Caco-2 (cell line): ENCODE results near the gene PARP4. TPM values are rescaled to one million over a fixed set of nuclear protein-coding genes. Genes with fewer than 3 reads are reported as not detected.
"Not testable (repeated sequence)": the region's sequence is repeated elsewhere in the genome, so short reads cannot be mapped to it uniquely, and the experiment has no call there.

Experiments used
- BruUV-seq: library from RNA; stranded (reverse); fragments of 400-500 nt; replicated peaks from 2 replicates; lab custom pipeline; 2021; lab: Mats Ljungman, UMichigan
- CTCF ChIA-PET: fragments of 300-600 bp; sonication (Branson Sonifier 250); formaldehyde crosslinking; loops from one replicate; lab custom pipeline; 2022; ENCODE audit warnings: antibody characterized with exemption; lab: Charles Lee
- POLR2A ChIA-PET: fragments of 300-600 bp; sonication (Branson Sonifier 250); formaldehyde crosslinking; loops from one replicate; lab custom pipeline; 2022; ENCODE audit warnings: antibody characterized with exemption; lab: Charles Lee
- DNase-seq, 2 experiments: peaks; one replicate each; pipeline versions ENCODE4 v3.0.0 to v3.0.0-alpha.2; 2020 to 2022
- H3K27me3 ChIP-seq: replicated peaks from 2 replicates; pipeline ENCODE4 v1.6.0; 2011; ENCODE audit warnings: low read length; ENCODE audit not compliant: control insufficient read depth, insufficient read depth
- H3K36me3 ChIP-seq: 2 replicates; pipeline ENCODE4 v1.5.1; 2011; ENCODE audit warnings: low read length; ENCODE audit not compliant: control insufficient read depth, insufficient read depth
- H3K4me1 ChIP-seq: fragments of 250-450 bp; sonication (Bioruptor Pico); 2 replicates; pipeline ENCODE4 v1.5.1; 2020; ENCODE audit warnings: mild to moderate bottlenecking
- H3K4me3 ChIP-seq: 2 replicates; pipeline ENCODE4 v1.5.1; 2011; ENCODE audit warnings: low read depth, mild to moderate bottlenecking, control low read depth, low read length
- H3K9me3 ChIP-seq: fragments of 250-450 bp; sonication (Bioruptor Pico); 2 replicates; pipeline ENCODE4 v1.5.1; 2020; ENCODE audit warnings: mild to moderate bottlenecking, moderate library complexity
- H3K27ac Mint-ChIP-seq: one replicate; pipeline ENCODE4 v1.8.0; 2022; ENCODE audit warnings: mixed read lengths; ENCODE audit not compliant: unreplicated experiment
- H3K27me3 Mint-ChIP-seq: one replicate; pipeline ENCODE4 v1.8.0; 2022; ENCODE audit warnings: mixed read lengths; ENCODE audit not compliant: insufficient read depth, unreplicated experiment
- H3K36me3 Mint-ChIP-seq: one replicate; pipeline ENCODE4 v1.8.0; 2022; ENCODE audit warnings: mild to moderate bottlenecking, mixed read lengths; ENCODE audit not compliant: insufficient read depth, unreplicated experiment
- H3K4me1 Mint-ChIP-seq: one replicate; pipeline ENCODE4 v1.8.0; 2022; ENCODE audit warnings: low read depth, mixed read lengths; ENCODE audit not compliant: unreplicated experiment
- H3K4me3 Mint-ChIP-seq: one replicate; pipeline ENCODE4 v1.8.0; 2022; ENCODE audit warnings: mild to moderate bottlenecking, moderate library complexity, mixed read lengths; ENCODE audit not compliant: unreplicated experiment
- H3K9me3 Mint-ChIP-seq: one replicate; pipeline ENCODE4 v1.8.0; 2022; ENCODE audit warnings: mixed read lengths; ENCODE audit not compliant: unreplicated experiment
- CTCF ChIP-seq, 2 experiments: fragments of 200-600 bp in 1 of 2; IDR thresholded peaks; 1 replicate in 1 of 2; 2 replicates in 1 of 2; pipeline versions ENCODE4 v1.5.1 to v1.8.0; 2011 to 2022; ENCODE audit warnings: antibody characterized with exemption in 1 of 2, control low read depth in 1 of 2, inconsistent platforms in 1 of 2, low read depth in 1 of 2, low read length in 1 of 2, mild to moderate bottlenecking in 1 of 2, moderate library complexity in 1 of 2; ENCODE audit not compliant: insufficient read depth in 1 of 2, severe bottlenecking in 1 of 2, unreplicated experiment in 1 of 2
- intact Hi-C: fragments of 100-400 bp; cut with micrococcal nuclease; formaldehyde crosslinking; loops from one replicate; pipeline ENCODE4 v1.10.0; 2022; ENCODE audit not compliant: unreplicated experiment
- total RNA-seq: library from RNA; stranded (reverse); gene quantifications from 2 replicates; pipeline ENCODE4 v1.2.3, GENCODE V29; 2022

PARP4 gene
- total RNA-seq, 1 experiment from 2014 or later: 29.7 TPM

GRCh38 chr13:24443366-24443765, 69.2 kb downstream of the PARP4 start:
- H3K9me3 ChIP-seq: no peaks in the 10 kb centered on the region
- no peak overlapping the region for H3K4me3 ChIP-seq
- TF ChIP-seq CTCF (IDR thresholded peaks at IDR 0.05; ENCODE audit: insufficient read depth in 1 of 2, low read depth in 1 of 2, low read length in 1 of 2, severe bottlenecking in 1 of 2, unreplicated experiment in 1 of 2): no peak
- Mint-ChIP-seq H3K4me3 (no peak overlapping the region), H3K9me3 (no peaks in the 10 kb centered on the region), H3K27ac (no peak overlapping the region), H3K4me1 (no peaks in the 10 kb centered on the region), H3K27me3 (peaks cover 2% of the 10 kb centered on the region), H3K36me3 (peaks cover 13% of the 10 kb centered on the region)
- no peaks in the 10 kb centered on the region for H3K4me1 ChIP-seq
- BruUV-seq: no TSS peak
- intact Hi-C loops: no loop called here
- ChIA-PET POLR2A (no interaction called here), CTCF (no interaction called here)
- no peaks in the 10 kb centered on the region for H3K27me3 ChIP-seq
- H3K36me3 ChIP-seq: no peaks in the 10 kb centered on the region; the same call in none of the 2 replicates
- no peak for DNase-seq

GRCh38 chr13:24426045-24426444, 86.5 kb downstream of the PARP4 start:
- CTCF ChIA-PET, H3K4me1 Mint-ChIP-seq, BruUV-seq, H3K27me3 ChIP-seq, intact Hi-C loops, H3K27me3 Mint-ChIP-seq, H3K9me3 ChIP-seq, POLR2A ChIA-PET, H3K4me3 Mint-ChIP-seq, H3K4me1 ChIP-seq, H3K36me3 ChIP-seq, H3K27ac Mint-ChIP-seq, H3K4me3 ChIP-seq, DNase-seq: not testable (repeated sequence)
- peaks cover 36% of the 10 kb centered on the region for H3K36me3 Mint-ChIP-seq
- peaks cover 28% of the 10 kb centered on the region for H3K9me3 Mint-ChIP-seq

- Mint-ChIP-seq H3K36me3 (peaks cover 44% of the 10 kb centered on the region), H3K27ac (peak overlapping the region; percentile 21), H3K9me3 (peaks cover 22% of the 10 kb centered on the region)
- DNase-seq: peak; percentile 56 to 77
- BruUV-seq, H3K4me1 Mint-ChIP-seq, H3K27me3 ChIP-seq, H3K4me3 Mint-ChIP-seq, H3K27me3 Mint-ChIP-seq, intact Hi-C loops, CTCF ChIA-PET, POLR2A ChIA-PET, H3K4me1 ChIP-seq, H3K36me3 ChIP-seq, H3K4me3 ChIP-seq: not testable (repeated sequence)
- peaks cover 24% of the 10 kb centered on the region for H3K9me3 ChIP-seq
These were observed 92.9 kb downstream of the PARP4 start for GRCh38 chr13:24419668-24420067.

- Mint-ChIP-seq H3K27ac (no peak overlapping the region), H3K36me3 (peaks cover 5% of the 10 kb centered on the region), H3K4me3 (no peak overlapping the region), H3K9me3 (no peaks in the 10 kb centered on the region), H3K27me3 (peaks cover 30% of the 10 kb centered on the region), H3K4me1 (no peaks in the 10 kb centered on the region)
- Histone ChIP-seq H3K4me1 (no peaks in the 10 kb centered on the region), H3K27me3 (no peaks in the 10 kb centered on the region), H3K4me3 (no peak overlapping the region), H3K36me3 (no peaks in the 10 kb centered on the region), H3K9me3 (no peaks in the 10 kb centered on the region)
- DNase-seq: no peak
- no TSS peak for BruUV-seq
- POLR2A ChIA-PET: no interaction called here
- intact Hi-C loops: no loop called here
- TF ChIP-seq CTCF (IDR thresholded peaks at IDR 0.05; ENCODE audit: insufficient read depth in 1 of 2, low read depth in 1 of 2, low read length in 1 of 2, severe bottlenecking in 1 of 2, unreplicated experiment in 1 of 2): no peak
- CTCF ChIA-PET: no interaction called here
These were observed 104.7 kb downstream of the PARP4 start for GRCh38 chr13:24407844-24408243.
